Activated CD4-positive, alpha-beta T cell treated with anti-CD3 and anti-CD28 coated beads, Interleukin-2, Interleukin-4, amounts not matched to agents 100 ng/mL and 50 ng/mL, durations not matched to agents 16 hours and 8 hours (primary cell): ENCODE measurements around the gene SLC12A1.
A peak's percentile ranks its signal among the peaks of the same experiment; 100 is the strongest.

ENCODE experiments used
- DNase-seq: peaks from one replicate; pipeline ENCODE4 v3.0.0-alpha.2; 2020; ENCODE audit warnings: low spot score

Gene SLC12A1

GRCh38 chr15:48242535-48242934 is 36.4 kb downstream of the SLC12A1 start:
- DNase-seq: no peak

- DNase-seq: no peak
Observed at GRCh38 chr15:48244921-48245320, 38.8 kb downstream of the SLC12A1 start.

GRCh38 chr15:48248414-48248813 is 42.3 kb downstream of the SLC12A1 start:
- no peak for DNase-seq

- DNase-seq: peak; percentile 42
Observed at GRCh38 chr15:48250640-48251076, 44.6 kb downstream of the SLC12A1 start.

- no peak for DNase-seq
Observed at GRCh38 chr15:48253172-48253571, 47.1 kb downstream of the SLC12A1 start.

GRCh38 chr15:48265135-48265534 is 59.0 kb downstream of the SLC12A1 start:
- no peak for DNase-seq

GRCh38 chr15:48266024-48266689 is 60.1 kb downstream of the SLC12A1 start:
- no peak for DNase-seq

GRCh38 chr15:48267766-48268165 is 61.7 kb downstream of the SLC12A1 start:
- DNase-seq: no peak

- DNase-seq: no peak
Observed at GRCh38 chr15:48273049-48273448, 66.9 kb downstream of the SLC12A1 start.

GRCh38 chr15:48278666-48279065 is 72.6 kb downstream of the SLC12A1 start:
- no peak for DNase-seq

GRCh38 chr15:48279608-48280007 is 73.5 kb downstream of the SLC12A1 start:
- no peak for DNase-seq

GRCh38 chr15:48281674-48282073 is 75.6 kb downstream of the SLC12A1 start:
- no peak for DNase-seq

GRCh38 chr15:48282216-48282615 is 76.1 kb downstream of the SLC12A1 start:
- no peak for DNase-seq

GRCh38 chr15:48283396-48284145 is 77.5 kb downstream of the SLC12A1 start:
- DNase-seq: no peak

GRCh38 chr15:48285329-48286214 is 79.5 kb downstream of the SLC12A1 start:
- DNase-seq: peak; percentile 67

GRCh38 chr15:48289628-48290027 is 83.5 kb downstream of the SLC12A1 start:
- no peak for DNase-seq

GRCh38 chr15:48292458-48292857 is 86.4 kb downstream of the SLC12A1 start:
- peak; percentile 3 for DNase-seq

- no peak for DNase-seq
Observed at GRCh38 chr15:48297668-48298067, 91.6 kb downstream of the SLC12A1 start.

- no peak for DNase-seq
Observed at GRCh38 chr15:48298914-48299313, 92.8 kb downstream of the SLC12A1 start.

GRCh38 chr15:48300038-48300437 is 93.9 kb downstream of the SLC12A1 start:
- DNase-seq: no peak

GRCh38 chr15:48304398-48304797 is 98.3 kb downstream of the SLC12A1 start:
- no peak for DNase-seq

GRCh38 chr15:48306639-48307038 is 100.5 kb downstream of the SLC12A1 start:
- no peak for DNase-seq

GRCh38 chr15:48307586-48307985 is 101.5 kb downstream of the SLC12A1 start:
- no peak for DNase-seq
